DOHH2 (cell line): Measurements from ENCODE around the gene CTBS.

ENCODE experiments used
- CTCF ChIP-seq: fragments of 200-600 bp; sonication (generic); IDR thresholded peaks from one replicate; pipeline ENCODE4 v1.5.1; 2014; ENCODE audit warnings: antibody characterized with exemption, mild to moderate bottlenecking, low read depth, low read length; ENCODE audit not compliant: poor library complexity, severe bottlenecking
- EZH2phosphoT487 ChIP-seq: fragments of 200-600 bp; sonication (generic); IDR thresholded peaks from 2 replicates; pipeline ENCODE4 v1.6.1; 2017; ENCODE audit warnings: borderline replicate concordance, mild to moderate bottlenecking, antibody characterized with exemption, low read length, moderate library complexity, mixed read lengths

GRCh38 chr1:84598418-84598817, 24.2 kb upstream of the CTBS start:
- TF ChIP-seq CTCF (no peak), EZH2phosphoT487 (no peak)
